ENCODE measurements around the gene FCN2.

The FCN2 gene

DNA sequence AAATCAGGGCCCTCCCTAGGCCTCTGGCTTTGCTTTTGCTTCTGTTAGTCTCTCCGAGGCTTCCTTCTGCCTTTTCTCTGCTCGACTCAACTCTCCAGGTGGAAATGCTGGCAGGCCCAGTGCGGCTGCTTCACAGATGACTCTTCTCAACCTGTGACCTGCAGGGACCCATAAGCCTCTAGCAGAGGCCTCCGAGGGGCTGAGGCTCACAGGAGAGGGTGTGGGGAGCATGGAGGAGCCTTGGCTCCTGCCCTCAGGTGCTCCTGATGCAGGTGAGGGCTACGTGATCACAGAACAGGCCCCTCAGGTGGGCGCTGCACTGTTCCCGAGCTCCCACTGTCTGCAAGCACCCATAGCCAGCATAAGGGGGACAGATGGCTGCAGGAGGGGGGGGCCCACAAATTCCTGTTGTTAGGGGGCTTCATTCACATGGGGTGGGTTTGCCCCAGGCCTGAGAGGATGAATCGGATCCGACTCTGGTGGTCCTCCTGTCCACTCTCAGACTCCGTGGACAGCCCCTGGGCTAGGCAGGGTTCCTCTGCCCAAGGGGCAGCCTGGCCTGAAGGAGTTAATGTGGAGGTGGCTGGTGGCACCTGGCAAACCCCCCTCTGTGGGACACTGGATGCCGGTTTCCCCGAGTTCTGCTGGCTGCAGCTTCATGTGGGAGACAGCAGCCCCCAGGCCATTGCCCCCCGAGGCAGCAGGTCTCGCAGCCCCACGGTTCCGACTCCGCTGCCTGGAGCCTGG is 10.9 kb upstream of the FCN2 start:
- no peak for DNase-seq

DNA sequence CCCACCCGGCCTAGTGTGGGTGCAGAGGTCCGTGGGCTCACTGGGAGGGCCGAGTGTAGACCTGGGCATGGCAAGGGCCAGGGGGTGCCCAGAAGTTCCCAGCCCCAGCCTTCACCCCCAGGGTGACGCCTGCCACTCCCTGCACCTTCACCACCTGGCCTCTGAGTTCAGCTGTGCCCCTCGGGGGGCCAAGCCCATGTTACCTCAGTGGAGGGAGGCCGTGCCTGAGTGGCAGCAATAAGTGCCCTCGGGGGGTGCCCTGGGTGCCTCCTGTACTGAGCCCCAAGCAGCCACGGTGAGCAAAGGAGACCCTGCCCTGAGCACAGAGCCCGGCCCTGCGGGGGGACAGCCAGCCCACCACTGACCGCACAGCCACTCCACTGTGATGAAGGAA is 10.3 kb upstream of the FCN2 start:
- no peak for DNase-seq

DNA sequence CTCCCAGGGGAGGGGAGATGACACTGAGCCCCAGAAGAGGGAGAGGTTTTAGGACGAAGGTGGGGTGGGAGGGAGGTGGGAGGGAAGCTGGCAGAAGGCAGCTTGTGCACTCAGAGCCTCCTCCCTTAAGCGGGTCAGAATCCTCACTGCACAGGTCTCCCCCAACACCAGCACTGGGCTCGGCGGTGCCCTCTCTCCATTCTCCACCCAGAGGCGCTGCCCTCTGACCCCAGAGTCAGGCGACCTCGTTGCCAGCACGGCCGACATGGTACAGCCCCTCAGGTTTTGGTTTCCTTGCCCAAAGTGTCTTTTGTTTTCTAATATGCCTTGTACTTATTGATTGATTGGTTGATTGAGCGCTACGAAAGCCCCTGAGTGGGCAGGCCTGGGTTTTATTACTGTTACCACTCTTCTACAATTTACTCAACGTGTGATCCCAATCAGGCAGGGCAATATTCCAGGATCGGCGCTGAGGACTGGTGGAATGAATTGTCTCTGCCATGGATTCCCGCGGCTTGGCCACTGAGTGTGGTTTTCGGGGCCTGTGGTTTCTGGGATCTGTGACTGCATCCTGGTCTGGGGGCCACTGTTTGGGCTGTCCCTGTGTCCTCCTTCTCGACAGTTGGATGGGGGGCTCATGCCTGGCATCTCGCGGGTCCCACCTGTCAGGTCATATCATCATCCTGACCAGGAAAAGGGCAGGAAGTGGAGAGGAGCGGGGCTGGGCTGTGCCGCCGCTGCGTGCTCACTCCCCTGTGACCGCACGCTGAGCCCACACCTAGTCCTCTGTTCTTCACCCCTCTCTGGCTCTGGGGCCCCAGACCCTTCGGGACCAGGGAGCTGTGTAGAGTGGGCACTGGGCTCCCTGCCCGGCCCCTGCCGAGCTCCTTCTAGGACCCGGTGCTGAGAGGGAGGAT is 9.6 kb upstream of the FCN2 start:
- DNase-seq = no peak

DNA sequence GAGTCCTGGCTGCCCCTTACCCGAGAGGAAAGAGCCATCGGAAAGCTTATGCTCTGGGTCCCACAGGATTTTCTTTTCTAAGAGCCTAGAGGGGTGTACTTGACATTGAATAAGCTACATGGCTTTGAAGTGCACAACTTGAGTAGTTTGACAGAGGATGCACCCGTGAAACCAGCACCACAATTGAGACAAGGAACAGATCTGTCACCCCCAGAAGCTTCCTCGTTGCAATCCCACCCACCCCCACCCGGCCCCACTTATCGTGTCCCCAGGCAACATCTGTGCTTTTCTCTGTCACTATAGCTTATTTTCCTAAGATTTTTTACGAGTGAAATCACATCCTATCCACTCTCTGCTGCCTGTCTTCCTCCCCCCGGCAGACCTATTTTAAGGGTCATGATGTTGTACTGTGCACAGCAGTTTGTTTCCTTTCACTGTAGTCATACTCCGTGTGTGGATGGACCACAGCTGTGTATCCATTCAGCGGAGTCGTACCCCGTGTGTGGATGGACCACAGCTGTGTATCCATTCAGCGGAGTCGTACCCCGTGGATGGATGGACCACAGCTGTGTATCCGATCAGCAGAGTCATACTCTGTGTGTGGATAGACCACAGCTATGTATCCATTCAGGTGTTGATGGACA is 8.8 kb upstream of the FCN2 start:
- no peak for DNase-seq

DNA sequence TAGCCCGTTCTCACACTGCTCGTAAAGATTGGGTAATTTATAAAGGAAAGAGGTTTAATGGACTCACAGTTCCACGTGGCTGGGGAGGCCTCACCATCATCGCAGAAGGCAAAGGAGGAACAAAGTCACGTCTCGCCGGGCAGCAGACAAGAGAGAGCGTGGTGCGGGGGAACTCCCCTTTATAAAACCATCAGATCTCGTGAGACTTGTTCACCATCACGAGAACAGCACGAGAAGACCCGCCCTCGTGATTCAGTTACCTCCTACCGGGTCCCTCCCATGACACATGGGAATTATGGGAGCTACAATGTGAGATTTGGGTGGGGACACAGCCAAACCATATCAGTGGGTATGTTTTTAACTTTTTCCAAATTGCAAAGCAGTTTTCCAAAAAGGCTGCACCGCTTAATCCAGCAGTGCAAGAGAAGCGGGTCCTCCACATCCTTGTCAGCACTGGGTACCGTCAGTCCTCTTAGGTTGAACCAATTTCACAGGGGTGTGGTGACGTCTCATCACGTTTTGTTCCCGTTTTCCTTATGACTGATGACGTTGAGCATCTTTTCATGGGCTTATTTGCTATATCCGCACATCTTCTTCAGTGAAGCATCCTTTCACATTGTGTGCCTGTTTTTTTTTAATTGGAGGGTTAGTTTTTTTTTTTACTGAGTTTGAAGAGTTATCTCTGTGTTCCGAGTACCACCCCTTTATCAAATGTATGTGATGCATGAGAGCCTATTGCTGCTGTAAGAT is 8.0 kb upstream of the FCN2 start:
- DNase-seq = no peak

- no peak for DNase-seq
These were observed 5.2 kb upstream of the FCN2 start for GRCh38 chr9:134875371-134875770.

- no peak for DNase-seq
These were observed 3.1 kb upstream of the FCN2 start for GRCh38 chr9:134877541-134877940.

GRCh38 chr9:134879664-134880483 is 736 bp upstream of the FCN2 start:
- no peak for DNase-seq

GRCh38 chr9:134881313-134881670 is 682 bp downstream of the FCN2 start:
- no peak for DNase-seq

DNA sequence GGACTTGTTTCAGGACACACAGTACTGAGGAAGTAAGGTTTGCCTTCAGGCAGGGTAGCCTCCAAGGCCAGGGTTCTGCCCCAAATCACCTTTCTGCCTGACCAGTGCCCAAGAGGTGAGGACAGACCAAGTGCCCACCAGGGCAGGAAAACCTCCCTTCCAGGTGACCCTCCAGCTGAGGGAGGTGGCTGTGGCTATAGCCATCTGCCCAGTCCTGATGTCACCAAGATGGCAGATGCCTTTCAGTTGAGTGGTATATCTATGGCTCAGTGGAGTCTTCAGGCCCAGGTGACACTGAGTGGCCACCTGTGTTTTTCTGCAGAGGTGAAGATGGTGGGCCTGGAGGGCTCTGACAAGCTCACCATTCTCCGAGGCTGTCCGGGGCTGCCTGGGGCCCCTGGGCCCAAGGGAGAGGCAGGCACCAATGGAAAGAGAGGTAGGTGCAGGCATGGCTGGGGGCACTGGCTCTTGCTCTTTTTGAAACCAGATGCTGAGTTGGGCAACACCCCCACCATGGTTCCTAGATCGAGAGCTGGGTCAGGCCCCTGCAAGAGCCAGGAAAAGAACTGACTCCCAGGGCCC is 1.7 kb downstream of the FCN2 start:
- no peak for DNase-seq

- no peak for DNase-seq
These were observed 2.6 kb downstream of the FCN2 start for GRCh38 chr9:134883040-134883782.

DNA sequence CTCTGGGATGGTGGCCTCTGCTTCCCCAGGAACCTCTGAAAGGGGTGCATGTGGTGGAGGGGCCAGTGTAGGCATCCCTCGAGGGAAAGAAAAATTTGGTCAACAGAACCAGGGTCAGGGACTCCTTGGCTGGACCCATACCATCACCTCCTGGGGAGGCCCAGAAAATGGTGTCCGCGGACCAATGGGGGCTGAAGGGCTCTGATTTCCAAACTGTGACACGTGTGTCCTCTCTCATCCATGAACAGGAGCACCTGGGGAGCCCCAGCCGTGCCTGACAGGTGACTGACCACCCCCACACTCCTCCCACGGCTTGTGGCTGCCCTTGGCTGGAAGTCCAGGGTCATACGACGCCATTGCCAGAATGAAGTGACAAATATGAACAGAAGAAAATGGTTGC is 3.9 kb downstream of the FCN2 start:
- DNase-seq = no peak

DNA sequence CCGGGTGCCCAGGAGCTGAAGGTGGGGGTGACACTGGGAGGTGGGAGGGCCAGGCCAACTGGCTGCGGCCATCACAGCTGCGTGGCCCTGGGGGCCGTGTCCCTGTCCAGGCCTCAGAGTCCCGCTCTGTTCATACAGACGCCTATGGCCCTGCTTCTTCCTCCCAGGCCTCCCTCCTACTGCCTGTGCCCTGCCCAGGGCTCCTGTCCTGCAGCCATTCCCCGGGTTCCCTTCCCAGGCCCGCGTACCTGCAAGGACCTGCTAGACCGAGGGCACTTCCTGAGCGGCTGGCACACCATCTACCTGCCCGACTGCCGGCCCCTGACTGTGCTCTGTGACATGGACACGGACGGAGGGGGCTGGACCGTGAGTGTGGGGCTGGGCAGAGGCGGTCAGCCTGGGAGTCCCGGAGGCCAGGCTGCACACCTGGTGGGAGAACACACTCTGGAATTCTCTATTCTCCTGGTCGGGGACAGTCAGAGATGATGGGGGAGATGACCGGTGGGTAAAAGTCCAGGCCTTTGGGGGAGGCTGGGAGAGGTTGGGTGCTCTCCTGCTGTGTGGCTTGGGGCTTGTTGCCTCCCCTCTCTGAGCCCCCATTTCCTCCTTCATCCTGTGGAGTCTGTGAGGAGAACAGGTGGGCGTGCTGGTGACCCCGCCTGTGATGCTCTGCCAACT is 4.5 kb downstream of the FCN2 start:
- DNase-seq = no peak

DNA sequence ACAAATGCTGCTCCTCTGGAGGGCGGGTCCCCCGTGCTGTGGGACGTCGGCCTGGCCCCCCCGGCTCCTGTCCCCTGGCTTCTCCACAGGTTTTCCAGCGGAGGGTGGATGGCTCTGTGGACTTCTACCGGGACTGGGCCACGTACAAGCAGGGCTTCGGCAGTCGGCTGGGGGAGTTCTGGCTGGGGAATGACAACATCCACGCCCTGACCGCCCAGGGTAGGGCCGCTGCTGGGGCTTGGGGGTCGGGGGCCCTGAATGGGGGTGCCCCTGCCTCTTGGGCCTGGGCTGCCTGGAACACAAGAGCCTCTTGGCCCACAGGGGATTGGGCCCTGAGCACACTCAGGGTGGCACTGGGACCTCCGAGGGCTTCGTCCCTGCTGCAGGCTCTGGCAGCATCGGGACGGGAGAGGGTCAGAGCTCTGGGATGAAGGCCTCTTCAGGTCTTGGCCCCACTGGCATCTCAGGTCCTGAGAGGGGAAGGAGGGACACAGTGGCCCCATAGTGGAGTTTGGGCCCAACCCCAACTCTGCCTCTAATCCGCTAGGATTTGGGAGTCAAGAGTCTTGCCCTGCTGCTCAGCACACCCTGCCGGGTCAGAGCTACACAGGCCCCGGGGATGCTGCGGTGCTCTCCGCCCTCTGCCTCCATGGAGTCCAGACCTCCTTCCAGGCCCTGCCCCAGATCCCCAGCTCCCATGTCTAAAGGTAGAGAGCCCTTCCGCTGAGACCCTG is 5.2 kb downstream of the FCN2 start:
- no peak for DNase-seq

DNA sequence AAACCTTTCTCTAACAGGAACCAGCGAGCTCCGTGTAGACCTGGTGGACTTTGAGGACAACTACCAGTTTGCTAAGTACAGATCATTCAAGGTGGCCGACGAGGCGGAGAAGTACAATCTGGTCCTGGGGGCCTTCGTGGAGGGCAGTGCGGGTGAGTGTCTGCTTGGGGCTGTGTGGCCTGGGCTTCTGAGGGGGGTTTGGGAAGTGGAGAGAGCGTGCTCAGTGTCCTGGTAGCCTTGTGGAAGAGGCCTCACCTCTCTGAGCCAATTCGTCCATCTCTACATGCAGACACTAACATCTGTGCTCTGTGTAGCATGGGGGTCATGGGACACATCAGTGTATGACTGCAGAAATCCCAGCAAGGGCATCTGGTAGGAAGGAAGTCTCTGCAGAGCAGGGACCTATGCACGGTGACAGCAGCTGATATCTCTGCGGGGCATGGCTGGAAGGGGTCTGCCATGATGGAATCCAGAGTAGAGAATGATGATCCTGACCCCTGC is 5.9 kb downstream of the FCN2 start:
- DNase-seq = no peak

DNA sequence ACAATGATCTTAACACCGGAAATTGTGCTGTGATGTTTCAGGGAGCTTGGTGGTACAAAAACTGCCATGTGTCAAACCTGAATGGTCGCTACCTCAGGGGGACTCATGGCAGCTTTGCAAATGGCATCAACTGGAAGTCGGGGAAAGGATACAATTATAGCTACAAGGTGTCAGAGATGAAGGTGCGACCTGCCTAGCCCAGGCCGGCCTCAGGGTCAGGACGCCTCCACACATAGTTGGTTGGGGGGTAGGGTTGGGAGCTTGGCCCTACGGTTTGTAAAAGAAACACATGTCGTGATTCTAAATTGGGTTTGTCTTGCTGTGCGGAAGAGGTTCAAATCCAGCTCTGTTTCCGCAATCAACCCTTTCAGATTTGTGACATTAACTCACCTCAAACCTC is 6.6 kb downstream of the FCN2 start:
- no peak for DNase-seq

DNA sequence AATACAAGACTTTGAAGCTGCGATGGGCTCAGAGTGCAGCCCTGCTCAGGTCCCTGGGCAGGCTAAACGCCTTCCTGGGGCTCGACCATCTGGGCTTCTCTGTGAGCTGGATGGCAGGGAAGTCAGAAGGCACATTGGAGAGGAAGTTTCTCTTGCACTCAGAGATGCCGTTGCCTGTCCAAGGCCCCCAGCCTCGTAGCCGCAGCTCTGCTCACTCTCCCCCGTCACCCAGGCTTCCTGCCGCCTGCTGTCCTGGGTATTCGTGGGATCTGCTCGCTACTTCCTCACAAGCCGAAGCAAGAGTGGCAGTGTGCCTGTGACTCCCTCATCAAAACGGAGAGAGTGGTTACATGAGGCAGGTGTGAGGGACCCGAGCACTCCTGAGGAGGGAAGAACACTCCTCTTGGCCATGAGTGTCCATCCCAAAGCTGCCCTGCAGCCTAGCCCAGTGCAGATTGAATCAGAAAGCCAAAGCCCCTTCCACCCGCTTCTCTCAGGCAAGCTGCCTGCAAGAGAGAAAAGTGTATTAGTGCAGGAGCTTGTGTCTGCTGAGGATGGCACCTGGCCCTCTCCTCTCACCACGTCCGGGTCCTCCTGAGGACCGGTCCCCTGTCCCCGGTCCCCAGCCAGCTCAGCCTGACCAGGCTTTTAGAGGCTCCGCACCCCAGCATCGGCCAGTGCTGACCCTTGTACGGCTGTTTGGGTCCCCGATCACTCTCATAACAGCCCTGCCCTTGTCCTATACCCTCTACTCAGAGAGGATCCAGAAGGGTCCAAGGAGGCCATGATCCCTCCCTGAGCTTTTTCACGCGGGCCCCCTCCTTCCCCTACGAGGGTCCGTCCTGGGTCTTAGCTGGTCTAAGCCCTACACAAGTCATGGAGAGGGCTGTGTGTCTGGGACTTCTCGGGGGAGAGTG is 7.3 kb downstream of the FCN2 start:
- no peak for DNase-seq

DNA sequence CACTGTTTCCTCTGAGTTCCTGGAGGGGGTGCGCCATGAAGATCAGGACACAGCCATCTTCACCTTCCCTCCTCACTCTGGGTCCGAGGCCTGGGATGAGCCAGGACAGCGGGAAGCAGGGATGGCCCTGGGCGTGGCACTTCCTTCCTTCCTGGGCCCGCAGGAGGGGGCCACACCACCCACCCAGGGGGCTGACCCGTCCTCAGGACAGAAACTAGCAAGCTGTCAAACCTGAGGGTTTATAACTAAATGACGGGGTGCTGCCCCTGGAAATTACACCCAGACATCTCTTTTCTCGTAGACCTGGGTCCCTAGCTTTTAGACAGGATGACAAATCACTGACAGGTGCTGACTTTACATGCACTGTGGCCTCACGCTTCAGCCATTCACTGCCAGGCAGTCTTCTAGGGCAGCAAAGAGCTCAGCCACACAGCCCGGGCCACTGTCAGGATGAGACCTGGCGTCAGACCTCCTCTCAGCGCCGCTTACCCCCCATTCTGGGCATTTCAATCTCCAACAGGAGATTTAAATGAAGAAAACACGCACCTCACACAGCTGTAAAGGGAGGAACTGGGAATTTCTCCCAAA is 8.1 kb downstream of the FCN2 start:
- DNase-seq = no peak
